ENCODE data around the gene ITPR3.
A peak's percentile ranks its signal among the peaks of the same experiment; 100 is the strongest.

Gene ITPR3

DNA sequence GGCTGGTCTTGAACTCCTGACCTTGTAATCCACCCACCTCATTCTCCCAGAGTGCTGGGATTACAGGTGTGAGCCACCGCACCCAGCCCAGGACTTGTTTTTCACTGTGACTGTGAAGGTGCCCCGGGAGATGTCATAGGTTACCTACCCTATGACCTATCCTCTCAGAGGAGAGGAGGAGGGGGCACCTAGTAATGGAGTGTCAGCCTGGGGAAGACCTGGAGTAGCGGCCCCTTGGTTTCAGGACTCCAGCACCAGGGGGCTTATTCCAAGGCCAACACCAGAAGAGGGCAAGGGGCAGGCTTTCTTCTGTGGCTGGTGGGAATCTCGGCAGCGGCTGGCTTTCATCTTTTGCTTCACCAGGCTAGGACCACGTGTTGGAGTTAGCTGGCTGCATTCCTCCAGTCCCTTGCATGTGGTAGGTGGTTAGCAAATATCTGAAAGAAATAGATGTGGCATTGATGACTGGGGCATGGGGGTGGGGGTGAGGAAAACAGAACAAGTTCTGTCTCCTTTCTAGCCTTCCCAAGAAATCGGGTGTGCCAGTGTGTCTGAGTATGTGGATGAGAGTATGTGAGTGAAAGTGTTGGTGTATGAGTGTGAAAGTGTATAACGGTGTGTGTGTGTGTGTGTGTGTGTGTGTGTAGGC, 7.9 kb upstream of the ITPR3 start:
- no peak for TF ChIP-seq CTCF (IDR thresholded peaks at IDR 0.05; ENCODE audit: insufficient read depth, low read depth, low read length, missing control alignments)
- H3K4me3 ChIP-seq (ENCODE audit: low read length): no peak overlapping the region
- DNase-seq (ENCODE audit: low read depth): peak; percentile 74

DNA sequence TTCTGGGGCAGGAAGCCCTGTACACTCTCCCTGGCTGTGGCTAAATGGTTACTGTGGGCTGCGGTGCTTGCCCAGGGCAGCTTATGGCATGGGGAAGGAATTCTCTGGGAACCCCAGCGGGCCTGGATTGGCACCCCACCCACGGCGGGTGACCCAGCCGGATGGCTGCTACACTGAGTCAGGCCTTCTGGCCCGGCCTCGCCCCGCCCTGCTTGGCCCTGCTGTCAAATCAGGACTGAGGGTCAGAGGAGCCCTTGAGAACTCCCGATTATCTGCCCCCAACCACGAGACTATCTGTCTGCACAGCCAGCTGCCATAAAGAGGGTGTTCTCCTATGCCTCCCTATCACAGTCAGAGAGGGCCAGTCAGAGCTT, 7.3 kb upstream of the ITPR3 start:
- TF ChIP-seq CTCF (IDR thresholded peaks at IDR 0.05; ENCODE audit: insufficient read depth, low read depth, low read length, missing control alignments): no peak
- peak; percentile 79 for DNase-seq (ENCODE audit: low read depth)
- no peak overlapping the region for H3K4me3 ChIP-seq (ENCODE audit: low read length)

GRCh38 chr6:33616113-33616512, 5.0 kb upstream of the ITPR3 start:
- no peak for TF ChIP-seq CTCF (IDR thresholded peaks at IDR 0.05; ENCODE audit: insufficient read depth, low read depth, low read length, missing control alignments)
- H3K4me3 ChIP-seq (ENCODE audit: low read length): no peak overlapping the region
- DNase-seq (ENCODE audit: low read depth): no peak

- H3K4me3 ChIP-seq (ENCODE audit: low read length): no peak overlapping the region
- DNase-seq (ENCODE audit: low read depth): peak; percentile 66
- no peak for TF ChIP-seq CTCF (IDR thresholded peaks at IDR 0.05; ENCODE audit: insufficient read depth, low read depth, low read length, missing control alignments)
Measured at GRCh38 chr6:33616913-33617312, 4.2 kb upstream of the ITPR3 start.

DNA sequence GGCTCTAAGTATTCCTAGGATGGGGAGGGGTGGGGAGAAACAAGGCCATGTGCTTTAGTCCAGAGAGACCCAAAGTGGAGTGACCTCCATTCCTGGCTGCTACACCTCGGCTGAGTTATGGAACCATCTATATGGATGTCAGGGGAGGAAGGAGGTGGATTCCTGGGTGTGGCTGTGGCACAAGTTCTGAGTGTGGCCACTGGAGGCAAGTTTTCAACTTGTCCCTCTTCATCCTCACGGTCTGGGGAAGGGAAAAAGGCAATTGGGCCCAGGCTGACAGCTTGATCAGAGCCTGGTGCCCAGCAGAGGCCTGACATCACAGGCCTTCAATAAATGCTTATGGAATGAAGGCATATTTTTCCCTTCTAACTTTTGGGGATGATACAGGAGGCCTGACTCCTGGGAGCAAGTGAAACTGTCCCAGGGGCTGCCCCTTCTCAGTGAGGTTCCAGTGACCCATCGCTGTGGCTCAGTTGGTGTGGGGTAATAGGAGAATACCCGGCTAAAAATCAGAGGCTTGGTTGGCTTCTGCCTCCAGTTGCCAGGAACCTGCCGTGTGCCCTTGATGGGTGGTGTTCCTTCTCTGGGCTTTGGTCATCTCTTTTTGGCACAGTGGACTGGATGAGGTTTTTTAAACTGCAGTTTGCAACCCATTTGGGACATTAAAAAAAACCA, 1.8 kb upstream of the ITPR3 start:
- TF ChIP-seq CTCF (IDR thresholded peaks at IDR 0.05; ENCODE audit: insufficient read depth, low read depth, low read length, missing control alignments): no peak
- DNase-seq (ENCODE audit: low read depth): no peak
- no peak overlapping the region for H3K4me3 ChIP-seq (ENCODE audit: low read length)

- TF ChIP-seq CTCF (IDR thresholded peaks at IDR 0.05; ENCODE audit: insufficient read depth, low read depth, low read length, missing control alignments): no peak
- peak overlapping the region; percentile 50 for H3K4me3 ChIP-seq (ENCODE audit: low read length)
- peak; percentile 65 for DNase-seq (ENCODE audit: low read depth)
Measured at GRCh38 chr6:33620158-33620855, 815 bp upstream of the ITPR3 start.
